WTC11 (cell line): ENCODE measurements around the gene SMIM44. TPM values are rescaled to one million over a fixed set of nuclear protein-coding genes. Genes with fewer than 3 reads are reported as not detected.
"Not testable (repeated sequence)": the region's sequence is repeated elsewhere in the genome, so short reads cannot be mapped to it uniquely, and the experiment has no call there.

Experiments
- ATAC-seq: fragments of 200-7000 bp; cut with Tn5 transposase; 2 replicates; pipeline ENCODE4 v1.10.0; 2021; ENCODE audit warnings: mild to moderate bottlenecking, moderate library complexity
- CTCF ChIA-PET: fragments of 300-600 bp; sonication (Branson Sonifier 250); formaldehyde crosslinking; loops from one replicate; lab custom pipeline; 2021; ENCODE audit warnings: antibody characterized with exemption; lab: Charles Lee
- POLR2A ChIA-PET: fragments of 350-600 bp; sonication (Branson Sonifier 250); formaldehyde crosslinking; loops from one replicate; lab custom pipeline; 2021; ENCODE audit warnings: antibody characterized with exemption; lab: Charles Lee
- DNase-seq: peaks from one replicate; pipeline ENCODE4 v3.0.0; 2021; ENCODE audit warnings: low spot score
- H3K27ac Mint-ChIP-seq: 2 replicates; pipeline ENCODE4 v1.8.0; 2021; ENCODE audit warnings: mixed read lengths
- H3K27me3 Mint-ChIP-seq: 2 replicates; pipeline ENCODE4 v1.8.0; 2021; ENCODE audit warnings: low read depth, mild to moderate bottlenecking, moderate library complexity, mixed read lengths
- H3K36me3 Mint-ChIP-seq: 2 replicates; pipeline ENCODE4 v1.8.0; 2021; ENCODE audit warnings: mixed read lengths
- H3K4me1 Mint-ChIP-seq: 2 replicates; pipeline ENCODE4 v1.8.0; 2022; ENCODE audit warnings: mixed read lengths
- H3K4me3 Mint-ChIP-seq: 2 replicates; pipeline ENCODE4 v1.8.0; 2021; ENCODE audit warnings: mild to moderate bottlenecking, moderate library complexity, mixed read lengths
- H3K9me3 Mint-ChIP-seq: 2 replicates; pipeline ENCODE4 v1.8.0; 2021; ENCODE audit warnings: mixed read lengths
- ATF2 ChIP-seq: sonication (generic); formaldehyde crosslinking; IDR thresholded peaks from 2 replicates; pipeline ENCODE4 v1.8.1; 2022; ENCODE audit warnings: low read depth, missing genetic modification reagents, borderline replicate concordance
- CREM ChIP-seq: sonication (generic); formaldehyde crosslinking; IDR thresholded peaks from 2 replicates; pipeline ENCODE4 v1.8.1; 2022; ENCODE audit warnings: mild to moderate bottlenecking, missing genetic modification reagents, moderate library complexity
- GABPB1 ChIP-seq: sonication (generic); formaldehyde crosslinking; IDR thresholded peaks from 2 replicates; pipeline ENCODE4 v1.8.1; 2023; ENCODE audit warnings: mild to moderate bottlenecking, missing genetic modification reagents
- GTF2I ChIP-seq: fragments of 250-450 bp; sonication (Bioruptor Pico); conservative IDR thresholded peaks from 2 replicates; pipeline ENCODE4 v1.4.0; 2021; ENCODE audit warnings: mild to moderate bottlenecking
- JUN ChIP-seq: sonication (generic); formaldehyde crosslinking; IDR thresholded peaks from 2 replicates; pipeline ENCODE4 v1.8.0; 2023; ENCODE audit warnings: mild to moderate bottlenecking, missing genetic modification reagents
- MYBL2 ChIP-seq: sonication (generic); formaldehyde crosslinking; IDR thresholded peaks from 2 replicates; pipeline ENCODE4 v1.8.1; 2023; ENCODE audit warnings: mild to moderate bottlenecking, moderate library complexity, missing genetic modification reagents
- NR1H2 ChIP-seq: sonication (generic); formaldehyde crosslinking; IDR thresholded peaks from 2 replicates; pipeline ENCODE4 v1.9.0; 2021; ENCODE audit warnings: mild to moderate bottlenecking, moderate library complexity, missing genetic modification reagents
- NR3C1 ChIP-seq: sonication (generic); formaldehyde crosslinking; conservative IDR thresholded peaks from 2 replicates; pipeline ENCODE4 v1.8.1; 2023; ENCODE audit warnings: low read depth, mild to moderate bottlenecking, missing genetic modification reagents
- PREB ChIP-seq: sonication (generic); formaldehyde crosslinking; IDR thresholded peaks from 2 replicates; pipeline ENCODE4 v1.8.1; 2022; ENCODE audit warnings: mild to moderate bottlenecking, missing genetic modification reagents, moderate library complexity, borderline replicate concordance
- SOX15 ChIP-seq: fragments of 250-450 bp; sonication (Bioruptor Pico); IDR thresholded peaks from 2 replicates; pipeline ENCODE4 v1.9.0; 2021; ENCODE audit warnings: mild to moderate bottlenecking
- TEAD1 ChIP-seq: sonication (generic); formaldehyde crosslinking; IDR thresholded peaks from 2 replicates; pipeline ENCODE4 v1.8.0; 2022; ENCODE audit warnings: mild to moderate bottlenecking, missing genetic modification reagents
- TEAD4 ChIP-seq: sonication (generic); formaldehyde crosslinking; IDR thresholded peaks from 2 replicates; pipeline ENCODE4 v1.8.0; 2022; ENCODE audit warnings: mild to moderate bottlenecking, missing genetic modification reagents
- USF1 ChIP-seq: sonication (generic); formaldehyde crosslinking; IDR thresholded peaks from 2 replicates; pipeline ENCODE4 v1.8.0; 2022; ENCODE audit warnings: mild to moderate bottlenecking, missing genetic modification reagents
- USF2 ChIP-seq: sonication (generic); formaldehyde crosslinking; IDR thresholded peaks from 2 replicates; pipeline ENCODE4 v1.8.1; 2023; ENCODE audit warnings: mild to moderate bottlenecking, missing genetic modification reagents, moderate library complexity
- ZMAT4 ChIP-seq: fragments of 250-450 bp; sonication (Bioruptor Pico); IDR thresholded peaks from 2 replicates; pipeline ENCODE4 v1.9.0; 2021; ENCODE audit warnings: mild to moderate bottlenecking
- ZNF317 ChIP-seq: sonication (generic); formaldehyde crosslinking; IDR thresholded peaks from 2 replicates; pipeline ENCODE4 v1.8.1; 2023; ENCODE audit warnings: low read depth, mild to moderate bottlenecking, moderate library complexity, missing genetic modification reagents, borderline replicate concordance
- total RNA-seq: library from RNA; stranded (reverse); gene quantifications from 3 replicates; pipeline ENCODE4 v1.2.3, GENCODE V29; 2021
- TF ChIP-seq, protein P1 (sequence below): fragments of 250-450 bp; sonication (Bioruptor Pico); IDR thresholded peaks from 2 replicates; pipeline ENCODE4 v1.9.0; 2021; ENCODE audit warnings: moderate library complexity, mild to moderate bottlenecking, inconsistent platforms, borderline replicate concordance
- TF ChIP-seq, protein P2 (sequence below): fragments of 250-450 bp; sonication (Bioruptor Pico); IDR thresholded peaks from 2 replicates; pipeline ENCODE4 v1.8.0; 2021; ENCODE audit warnings: mild to moderate bottlenecking

SMIM44 gene
- total RNA-seq, 1 experiment from 2014 or later: not detected

DNA sequence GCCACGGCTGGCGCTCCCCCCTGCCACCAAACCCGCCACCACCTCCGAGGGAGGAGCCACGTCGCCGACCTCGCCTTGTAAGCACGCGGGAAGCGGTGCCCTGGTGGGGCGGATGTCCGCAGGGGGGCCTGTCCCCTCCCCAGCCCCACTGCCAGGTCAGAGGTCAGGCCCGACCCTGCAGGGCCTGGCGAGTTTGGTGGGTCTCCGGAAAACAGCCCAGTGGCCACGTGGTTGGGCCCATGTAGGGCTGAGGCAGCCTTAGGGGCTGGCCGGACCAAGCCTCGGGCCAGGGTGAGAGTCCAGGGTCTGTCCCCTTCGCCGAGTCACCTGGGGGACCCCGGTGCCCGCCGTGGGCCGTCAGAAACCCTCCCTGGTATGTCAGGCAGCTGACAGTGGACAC lies 29.4 kb downstream of the SMIM44 start (continued):
- TF ChIP-seq USF1 (CRISPR knock-in tag): no peak
- TF ChIP-seq NR1H2 (CRISPR knock-in tag): no peak
- TF ChIP-seq, protein P1, sequence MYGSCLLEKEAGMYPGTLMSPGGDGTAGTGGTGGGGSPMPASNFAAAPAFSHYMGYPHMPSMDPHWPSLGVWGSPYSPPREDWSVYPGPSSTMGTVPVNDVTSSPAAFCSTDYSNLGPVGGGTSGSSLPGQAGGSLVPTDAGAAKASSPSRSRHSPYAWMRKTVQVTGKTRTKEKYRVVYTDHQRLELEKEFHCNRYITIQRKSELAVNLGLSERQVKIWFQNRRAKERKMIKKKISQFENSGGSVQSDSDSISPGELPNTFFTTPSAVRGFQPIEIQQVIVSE (CRISPR knock-in tag): no peak
- TF ChIP-seq ATF2 (CRISPR knock-in tag): no peak

GRCh38 chr19:3452942-3453214 lies 30.4 kb downstream of the SMIM44 start:
- POLR2A ChIA-PET, H3K27ac Mint-ChIP-seq, H3K4me3 Mint-ChIP-seq: not testable (repeated sequence)

GRCh38 chr19:3452171-3452941 lies 30.9 kb downstream of the SMIM44 start:
- Mint-ChIP-seq H3K4me1 (no peaks in the 10 kb centered on the region), H3K27me3 (no peaks in the 10 kb centered on the region), H3K4me3 (no peak overlapping the region), H3K9me3 (no peaks in the 10 kb centered on the region), H3K27ac (no peak overlapping the region), H3K36me3 (no peaks in the 10 kb centered on the region)
- ChIA-PET POLR2A (no interaction called here), CTCF (no interaction called here)
- DNase-seq: no peak
- no peak for ATAC-seq
- no peak for TF ChIP-seq NR3C1 (CRISPR knock-in tag)
- no peak for TF ChIP-seq GABPB1 (CRISPR knock-in tag)
- no peak for TF ChIP-seq ZMAT4
- TF ChIP-seq CREM: no peak
- TF ChIP-seq GTF2I (CRISPR knock-in tag): no peak
- no peak for TF ChIP-seq SOX15

More at GRCh38 chr19:3452942-3453214, 30.4 kb downstream of the SMIM44 start:
- CTCF ChIA-PET: interaction anchor here (0.7 kb wide), 1 partner anchor 219 kb away, joined by 3 read pairs; no protein-coding TSS in a partner anchor
- H3K27me3 Mint-ChIP-seq, H3K9me3 Mint-ChIP-seq, DNase-seq, H3K4me1 Mint-ChIP-seq, H3K36me3 Mint-ChIP-seq, ATAC-seq: not testable (repeated sequence)

GRCh38 chr19:3451451-3451866 lies 31.8 kb downstream of the SMIM44 start:
- H3K27ac Mint-ChIP-seq: no peak overlapping the region
- H3K4me1 Mint-ChIP-seq: no peaks in the 10 kb centered on the region
- H3K36me3 Mint-ChIP-seq: no peaks in the 10 kb centered on the region
- no peaks in the 10 kb centered on the region for H3K9me3 Mint-ChIP-seq
- no peak for ATAC-seq
- no peak overlapping the region for H3K4me3 Mint-ChIP-seq
- ChIA-PET CTCF (no interaction called here), POLR2A (no interaction called here)
- no peak for DNase-seq
- no peaks in the 10 kb centered on the region for H3K27me3 Mint-ChIP-seq
- TF ChIP-seq ATF2 (CRISPR knock-in tag): no peak
- TF ChIP-seq MYBL2 (CRISPR knock-in tag): no peak
- TF ChIP-seq, protein P2, sequence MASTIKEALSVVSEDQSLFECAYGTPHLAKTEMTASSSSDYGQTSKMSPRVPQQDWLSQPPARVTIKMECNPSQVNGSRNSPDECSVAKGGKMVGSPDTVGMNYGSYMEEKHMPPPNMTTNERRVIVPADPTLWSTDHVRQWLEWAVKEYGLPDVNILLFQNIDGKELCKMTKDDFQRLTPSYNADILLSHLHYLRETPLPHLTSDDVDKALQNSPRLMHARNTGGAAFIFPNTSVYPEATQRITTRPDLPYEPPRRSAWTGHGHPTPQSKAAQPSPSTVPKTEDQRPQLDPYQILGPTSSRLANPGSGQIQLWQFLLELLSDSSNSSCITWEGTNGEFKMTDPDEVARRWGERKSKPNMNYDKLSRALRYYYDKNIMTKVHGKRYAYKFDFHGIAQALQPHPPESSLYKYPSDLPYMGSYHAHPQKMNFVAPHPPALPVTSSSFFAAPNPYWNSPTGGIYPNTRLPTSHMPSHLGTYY (CRISPR knock-in tag): no peak
- TF ChIP-seq TEAD1 (CRISPR knock-in tag): no peak
- no peak for TF ChIP-seq PREB (CRISPR knock-in tag)
- no peak for TF ChIP-seq ZNF317
- no peak for TF ChIP-seq TEAD4 (CRISPR knock-in tag)
- no peak for TF ChIP-seq SOX15
- TF ChIP-seq JUN: no peak
- TF ChIP-seq USF2 (CRISPR knock-in tag): no peak
